ENCODE results near the gene TMEM38B. TPM values are rescaled to one million over a fixed set of nuclear protein-coding genes. Genes with fewer than 3 reads are reported as not detected.

The TMEM38B gene
- total RNA-seq, 1 experiment from 2014 or later = 19.5 TPM

GRCh38 chr9:105667867-105668266 lies 26.5 kb upstream of the TMEM38B start:
- Histone ChIP-seq H3K4me3 (no peak overlapping the region), H3K9me2 (ENCODE audit: insufficient read depth) (no peaks in the 10 kb centered on the region), H3K27ac (no peak overlapping the region), H3K4me2 (no peak overlapping the region), H3K27me3 (ENCODE audit: insufficient read depth, low read depth) (no peaks in the 10 kb centered on the region), H3K36me3 (ENCODE audit: low read depth) (no peaks in the 10 kb centered on the region), H3K9me3 (ENCODE audit: insufficient read depth, low read depth) (no peaks in the 10 kb centered on the region), H3F3A (ENCODE audit: insufficient read depth, low read depth) (no peaks in the 10 kb centered on the region), H3K79me2 (ENCODE audit: low read depth) (no peaks in the 10 kb centered on the region), H3K4me1 (replicated peaks; ENCODE audit: insufficient read depth) (no peaks in the 10 kb centered on the region), H2AFZ (no peak overlapping the region), H4K20me1 (ENCODE audit: insufficient read depth) (no peaks in the 10 kb centered on the region)
- BruUV-seq (replicated peaks) = no TSS peak
- DNase-seq = no peak
- TF ChIP-seq CTCF (conservative IDR thresholded peaks at IDR 0.05) (no peak), EZH2 (IDR thresholded peaks at IDR 0.05; ENCODE audit: low read depth) (no peak)
- intact Hi-C loops (cut with micrococcal nuclease; ENCODE audit: unreplicated experiment) = no loop called here
- ChIA-PET CTCF (no interaction called here), POLR2A (ENCODE audit: unreplicated experiment) (no interaction called here)

- intact Hi-C loops (cut with micrococcal nuclease; ENCODE audit: unreplicated experiment) = no loop called here
- DNase-seq = no peak
- Histone ChIP-seq H2AFZ (no peak overlapping the region), H3K4me3 (no peak overlapping the region), H3K9me3 (ENCODE audit: insufficient read depth, low read depth) (no peaks in the 10 kb centered on the region), H3F3A (ENCODE audit: insufficient read depth, low read depth) (no peaks in the 10 kb centered on the region), H4K20me1 (ENCODE audit: insufficient read depth) (no peaks in the 10 kb centered on the region), H3K4me1 (replicated peaks; ENCODE audit: insufficient read depth) (no peaks in the 10 kb centered on the region), H3K9me2 (ENCODE audit: insufficient read depth) (no peaks in the 10 kb centered on the region), H3K36me3 (ENCODE audit: low read depth) (no peaks in the 10 kb centered on the region), H3K27me3 (ENCODE audit: insufficient read depth, low read depth) (no peaks in the 10 kb centered on the region), H3K79me2 (ENCODE audit: low read depth) (no peaks in the 10 kb centered on the region), H3K4me2 (no peak overlapping the region), H3K27ac (no peak overlapping the region)
- POLR2A ChIA-PET (ENCODE audit: unreplicated experiment) = interaction anchor here (0.6 kb wide), 1 partner anchor 761 kb away, joined by 8 read pairs; no protein-coding TSS in a partner anchor
- no TSS peak for BruUV-seq (replicated peaks)
- CTCF ChIA-PET = no interaction called here
- TF ChIP-seq EZH2 (IDR thresholded peaks at IDR 0.05; ENCODE audit: low read depth) (no peak), CTCF (conservative IDR thresholded peaks at IDR 0.05) (no peak)
Measured at GRCh38 chr9:105670315-105670714, 24.0 kb upstream of the TMEM38B start.

DNA sequence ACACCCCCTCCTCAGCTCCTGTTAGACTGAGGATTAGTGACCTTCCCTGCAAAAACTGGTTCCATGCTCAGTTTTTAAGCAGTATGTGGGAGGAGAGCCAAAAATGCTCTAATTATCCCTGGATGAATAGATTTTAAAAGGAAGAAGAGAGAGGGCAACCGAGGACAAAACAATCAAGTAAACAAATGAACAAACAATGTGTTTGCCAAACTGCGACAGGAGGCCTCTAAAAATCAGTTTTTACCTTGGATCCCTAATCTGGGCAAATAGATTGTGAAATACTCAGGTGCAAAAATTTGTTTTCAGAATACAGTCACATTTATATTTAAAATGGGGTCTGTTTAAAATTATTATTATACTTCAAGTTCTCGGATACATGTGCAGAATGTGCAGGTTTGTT lies 23.6 kb upstream of the TMEM38B start:
- H3F3A ChIP-seq (ENCODE audit: insufficient read depth, low read depth) = no peaks in the 10 kb centered on the region

More for the DNA sequence above, 23.6 kb upstream of the TMEM38B start:
- ChIA-PET POLR2A (ENCODE audit: unreplicated experiment) (interaction anchor here (0.6 kb wide), 1 partner anchor 762 kb away, joined by 8 read pairs; no protein-coding TSS in a partner anchor), CTCF (no interaction called here)
- Histone ChIP-seq H2AFZ (no peak overlapping the region), H4K20me1 (ENCODE audit: insufficient read depth) (no peaks in the 10 kb centered on the region), H3K79me2 (ENCODE audit: low read depth) (no peaks in the 10 kb centered on the region), H3K9me3 (ENCODE audit: insufficient read depth, low read depth) (no peaks in the 10 kb centered on the region), H3K9me2 (ENCODE audit: insufficient read depth) (no peaks in the 10 kb centered on the region), H3K4me3 (no peak overlapping the region), H3K4me2 (no peak overlapping the region), H3K27me3 (ENCODE audit: insufficient read depth, low read depth) (no peaks in the 10 kb centered on the region), H3K27ac (no peak overlapping the region), H3K36me3 (ENCODE audit: low read depth) (no peaks in the 10 kb centered on the region), H3K4me1 (replicated peaks; ENCODE audit: insufficient read depth) (no peaks in the 10 kb centered on the region)
- no peak for DNase-seq
- intact Hi-C loops (cut with micrococcal nuclease; ENCODE audit: unreplicated experiment) = no loop called here
- BruUV-seq (replicated peaks) = no TSS peak
- TF ChIP-seq EZH2 (IDR thresholded peaks at IDR 0.05; ENCODE audit: low read depth) (no peak), CTCF (conservative IDR thresholded peaks at IDR 0.05) (no peak)

All from PC-9 (cell line).